Liver (tissue), 3 donors: ENCODE data around the gene CCL16.

Source experiments
- ATF3 ChIP-seq: IDR thresholded peaks from 2 replicates; pipeline ENCODE4 v1.6.1; 2016; ENCODE audit warnings: antibody characterized with exemption
- CTCF ChIP-seq: fragments of 150-350 bp; IDR thresholded peaks from 2 replicates; pipeline ENCODE4 v1.5.1; 2017; ENCODE audit warnings: improper control_type of control experiment, low read depth, low read length; ENCODE audit not compliant: missing input control
- EGR1 ChIP-seq, 2 donors: IDR thresholded peaks; 2 replicates each; pipeline ENCODE4 v1.6.1; 2016 to 2018; ENCODE audit warnings: antibody characterized with exemption in 2 of 2, low read depth in 2 of 2
- HNF4A ChIP-seq, 2 donors: conservative IDR thresholded peaks; 2 replicates each; pipeline ENCODE4 v1.6.1; 2016; ENCODE audit warnings: antibody characterized with exemption in 2 of 2, mild to moderate bottlenecking in 2 of 2
- JUND ChIP-seq, 2 donors: IDR thresholded peaks; 2 replicates each; pipeline ENCODE4 v1.6.1; 2016; ENCODE audit warnings: antibody characterized with exemption in 2 of 2
- RAD21 ChIP-seq, 2 donors: IDR thresholded peaks; 2 replicates each; pipeline ENCODE4 v1.6.1; 2016; ENCODE audit warnings: antibody characterized with exemption in 2 of 2, mild to moderate bottlenecking in 2 of 2
- TAF1 ChIP-seq: conservative IDR thresholded peaks from 2 replicates; pipeline ENCODE4 v1.6.1; 2016; ENCODE audit warnings: antibody characterized with exemption, mild to moderate bottlenecking
- YY1 ChIP-seq: IDR thresholded peaks from 2 replicates; pipeline ENCODE4 v1.6.1; 2016; ENCODE audit warnings: antibody characterized with exemption, mild to moderate bottlenecking
- ZBTB33 ChIP-seq: IDR thresholded peaks from 2 replicates; pipeline ENCODE4 v1.6.1; 2016; ENCODE audit warnings: antibody characterized with exemption
- TF ChIP-seq, protein P1 (sequence below): IDR thresholded peaks from 2 replicates; pipeline ENCODE4 v1.6.1; 2016; ENCODE audit warnings: antibody characterized with exemption, mild to moderate bottlenecking
- donor health status: healthy.
- donor health status: healthy.

- TF ChIP-seq HNF4A (conservative IDR thresholded peaks at IDR 0.05) (peak; percentile 72 to 84), CTCF (no peak), RAD21 (IDR thresholded peaks at IDR 0.05) (peak in 1 of 2 donors; percentile 8), YY1 (peak; percentile 50), TAF1 (peak; percentile 94), EGR1 (IDR thresholded peaks at IDR 0.05; ENCODE audit: low read depth in 2 of 2) (no peak), ZBTB33 (no peak), JUND (IDR thresholded peaks at IDR 0.05) (peak; percentile 13 to 17), ATF3 (no peak)
- TF ChIP-seq, protein P1, sequence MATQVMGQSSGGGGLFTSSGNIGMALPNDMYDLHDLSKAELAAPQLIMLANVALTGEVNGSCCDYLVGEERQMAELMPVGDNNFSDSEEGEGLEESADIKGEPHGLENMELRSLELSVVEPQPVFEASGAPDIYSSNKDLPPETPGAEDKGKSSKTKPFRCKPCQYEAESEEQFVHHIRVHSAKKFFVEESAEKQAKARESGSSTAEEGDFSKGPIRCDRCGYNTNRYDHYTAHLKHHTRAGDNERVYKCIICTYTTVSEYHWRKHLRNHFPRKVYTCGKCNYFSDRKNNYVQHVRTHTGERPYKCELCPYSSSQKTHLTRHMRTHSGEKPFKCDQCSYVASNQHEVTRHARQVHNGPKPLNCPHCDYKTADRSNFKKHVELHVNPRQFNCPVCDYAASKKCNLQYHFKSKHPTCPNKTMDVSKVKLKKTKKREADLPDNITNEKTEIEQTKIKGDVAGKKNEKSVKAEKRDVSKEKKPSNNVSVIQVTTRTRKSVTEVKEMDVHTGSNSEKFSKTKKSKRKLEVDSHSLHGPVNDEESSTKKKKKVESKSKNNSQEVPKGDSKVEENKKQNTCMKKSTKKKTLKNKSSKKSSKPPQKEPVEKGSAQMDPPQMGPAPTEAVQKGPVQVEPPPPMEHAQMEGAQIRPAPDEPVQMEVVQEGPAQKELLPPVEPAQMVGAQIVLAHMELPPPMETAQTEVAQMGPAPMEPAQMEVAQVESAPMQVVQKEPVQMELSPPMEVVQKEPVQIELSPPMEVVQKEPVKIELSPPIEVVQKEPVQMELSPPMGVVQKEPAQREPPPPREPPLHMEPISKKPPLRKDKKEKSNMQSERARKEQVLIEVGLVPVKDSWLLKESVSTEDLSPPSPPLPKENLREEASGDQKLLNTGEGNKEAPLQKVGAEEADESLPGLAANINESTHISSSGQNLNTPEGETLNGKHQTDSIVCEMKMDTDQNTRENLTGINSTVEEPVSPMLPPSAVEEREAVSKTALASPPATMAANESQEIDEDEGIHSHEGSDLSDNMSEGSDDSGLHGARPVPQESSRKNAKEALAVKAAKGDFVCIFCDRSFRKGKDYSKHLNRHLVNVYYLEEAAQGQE = peak; percentile 68
Observed at GRCh38 chr17:36001110-36001771, 19.9 kb upstream of the CCL16 start, which contains the start of gene CCL15.
